Measurements from ENCODE around the gene MAD1L1. TPM values are rescaled to one million over a fixed set of nuclear protein-coding genes. Genes with fewer than 3 reads are reported as not detected.

Gene MAD1L1
- total and polyA plus RNA-seq, 5 donors from 2014 or later = 225 to 380 (median 300) TPM

DNA sequence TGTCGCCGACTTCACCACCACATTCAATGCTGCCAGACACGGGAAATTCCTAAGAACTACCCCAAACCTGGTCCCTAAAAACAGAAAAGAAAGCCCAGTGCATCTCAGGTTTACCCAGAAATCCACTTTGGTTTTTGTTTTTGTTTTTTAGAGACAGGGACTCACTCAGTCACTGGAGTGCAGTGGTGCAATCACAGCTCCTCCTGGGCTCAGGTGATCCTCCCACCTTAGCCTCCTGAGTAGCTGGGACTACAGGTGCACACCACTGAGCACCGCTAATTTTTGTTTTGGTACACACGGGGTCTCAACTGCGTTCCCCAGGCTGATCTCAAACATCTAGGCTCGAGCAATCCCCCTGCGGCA lies 22.8 kb downstream of the MAD1L1 start:
- Mint-ChIP-seq H3K27me3 (no peaks in the 10 kb centered on the region), H3K27ac (peak overlapping the region in 1 of 3 donors; percentile 46), H3K36me3 (peaks cover 36% of the 10 kb centered on the region), H3K4me1 (peaks cover 0 to 11% (median 5%) of the 10 kb centered on the region in 4 donors), H3K9me3 (no peaks in the 10 kb centered on the region), H3K4me3 (no peak overlapping the region)
- no peak for ATAC-seq (ENCODE audit: low read depth in 2 of 2)
- H3K4me1 ChIP-seq (ENCODE audit: control insufficient read depth, insufficient read depth, low read length, poor library complexity, severe bottlenecking) = peaks cover 7% of the 10 kb centered on the region
- peaks cover 30% of the 10 kb centered on the region for H3K36me3 ChIP-seq (ENCODE audit: control insufficient read depth, insufficient read depth, low read length)
- H3K9me3 ChIP-seq (ENCODE audit: control insufficient read depth in 2 of 2, low read length in 2 of 2) = no peaks in the 10 kb centered on the region
- H3K4me3 ChIP-seq (ENCODE audit: low read depth, low read length) = no peak overlapping the region
- DNase-seq = no peak
- no peak overlapping the region for H3K27ac ChIP-seq (ENCODE audit: insufficient read depth, low read length, poor library complexity, severe bottlenecking)
- H3K27me3 ChIP-seq (ENCODE audit: control insufficient read depth, insufficient read depth, low read length) = no peaks in the 10 kb centered on the region

DNA sequence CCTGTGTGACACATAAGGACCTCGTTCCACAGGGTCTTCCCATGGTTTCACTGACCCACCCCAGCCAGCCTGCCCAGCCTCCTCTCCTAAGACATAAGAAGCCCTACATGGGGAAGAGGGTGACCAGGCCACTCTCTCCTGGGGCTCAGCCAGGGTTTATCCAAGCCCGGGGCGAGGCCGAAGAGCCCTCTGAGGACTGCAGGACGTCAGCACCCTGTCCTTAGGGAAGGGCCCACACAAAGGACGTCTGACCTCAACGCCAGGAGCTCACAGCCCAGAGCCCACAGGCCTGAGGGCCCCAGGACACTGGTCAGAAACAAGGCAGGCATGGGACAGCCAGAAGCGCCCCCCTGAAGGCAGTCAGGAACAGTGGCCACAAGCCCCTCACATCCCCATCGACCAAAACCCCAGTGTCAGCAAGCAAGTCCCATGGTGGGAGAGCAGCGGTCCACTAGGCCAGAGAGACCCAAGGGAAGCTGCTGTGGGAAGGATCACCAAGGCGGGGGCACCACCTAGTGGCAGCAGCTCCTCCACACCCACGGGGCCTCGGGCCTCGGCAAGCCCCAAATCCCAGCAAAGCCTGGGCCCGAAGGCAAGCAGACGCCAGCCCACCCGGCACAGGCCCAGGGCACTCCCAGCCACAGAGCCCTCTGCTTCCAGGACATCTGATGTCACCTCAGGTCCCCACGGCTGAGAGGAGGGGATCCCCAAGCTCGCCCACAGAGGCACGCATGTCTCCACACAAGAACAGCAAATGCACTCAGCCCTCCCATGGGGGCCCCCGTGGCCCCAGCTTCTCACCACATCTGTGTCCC lies 23.4 kb downstream of the MAD1L1 start:
- ATAC-seq (ENCODE audit: low read depth in 2 of 2) (peak in 1 of 2 donors; percentile 48), DNase-seq (peak; percentile 15 to 54 (median 44))
- H3K27ac ChIP-seq (ENCODE audit: insufficient read depth, low read length, poor library complexity, severe bottlenecking) = no peak overlapping the region
- Mint-ChIP-seq H3K4me3 (no peak overlapping the region), H3K27me3 (no peaks in the 10 kb centered on the region), H3K4me1 (peaks cover 0 to 8% (median 4%) of the 10 kb centered on the region in 4 donors), H3K9me3 (no peaks in the 10 kb centered on the region), H3K27ac (no peak overlapping the region), H3K36me3 (peaks cover 36% of the 10 kb centered on the region)
- no peak overlapping the region for H3K4me3 ChIP-seq (ENCODE audit: low read depth, low read length)
- peaks cover 2% of the 10 kb centered on the region for H3K4me1 ChIP-seq (ENCODE audit: control insufficient read depth, insufficient read depth, low read length, poor library complexity, severe bottlenecking)
- H3K9me3 ChIP-seq (ENCODE audit: control insufficient read depth in 2 of 2, low read length in 2 of 2) = no peaks in the 10 kb centered on the region
- H3K27me3 ChIP-seq (ENCODE audit: control insufficient read depth, insufficient read depth, low read length) = no peaks in the 10 kb centered on the region
- H3K36me3 ChIP-seq (ENCODE audit: control insufficient read depth, insufficient read depth, low read length) = peaks cover 30% of the 10 kb centered on the region

DNA sequence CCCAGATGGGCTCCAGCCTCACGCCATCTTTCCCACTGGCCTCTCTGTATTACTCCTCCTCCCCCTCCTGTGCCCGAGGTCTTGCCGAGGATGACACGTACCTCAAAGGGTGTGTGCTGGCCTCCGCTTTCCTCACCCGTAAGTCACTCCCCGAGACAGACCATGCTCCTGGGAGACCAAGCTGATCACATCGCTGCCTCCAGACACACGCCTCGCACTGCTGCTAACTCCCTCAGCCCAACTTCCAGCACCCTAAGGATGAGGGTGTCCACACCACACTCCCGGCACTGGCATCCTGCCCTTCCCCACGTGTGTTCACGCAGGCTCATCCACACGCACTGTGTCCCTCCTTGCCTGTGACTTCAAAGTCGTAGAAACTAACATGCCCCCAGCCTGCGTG lies 24.0 kb downstream of the MAD1L1 start:
- Mint-ChIP-seq H3K4me3 (peak overlapping the region in 1 of 4 donors; percentile 24), H3K36me3 (peaks cover 33% of the 10 kb centered on the region), H3K27ac (peak overlapping the region in 1 of 3 donors; percentile 76), H3K4me1 (peaks cover 0 to 2% (median 2%) of the 10 kb centered on the region in 4 donors), H3K27me3 (no peaks in the 10 kb centered on the region), H3K9me3 (no peaks in the 10 kb centered on the region)
- no peak overlapping the region for H3K4me3 ChIP-seq (ENCODE audit: low read depth, low read length)
- no peak for ATAC-seq (ENCODE audit: low read depth in 2 of 2)
- H3K9me3 ChIP-seq (ENCODE audit: control insufficient read depth in 2 of 2, low read length in 2 of 2) = no peaks in the 10 kb centered on the region
- H3K27me3 ChIP-seq (ENCODE audit: control insufficient read depth, insufficient read depth, low read length) = no peaks in the 10 kb centered on the region
- H3K27ac ChIP-seq (ENCODE audit: insufficient read depth, low read length, poor library complexity, severe bottlenecking) = no peak overlapping the region
- DNase-seq = no peak
- no peaks in the 10 kb centered on the region for H3K4me1 ChIP-seq (ENCODE audit: control insufficient read depth, insufficient read depth, low read length, poor library complexity, severe bottlenecking)
- peaks cover 28% of the 10 kb centered on the region for H3K36me3 ChIP-seq (ENCODE audit: control insufficient read depth, insufficient read depth, low read length)

DNA sequence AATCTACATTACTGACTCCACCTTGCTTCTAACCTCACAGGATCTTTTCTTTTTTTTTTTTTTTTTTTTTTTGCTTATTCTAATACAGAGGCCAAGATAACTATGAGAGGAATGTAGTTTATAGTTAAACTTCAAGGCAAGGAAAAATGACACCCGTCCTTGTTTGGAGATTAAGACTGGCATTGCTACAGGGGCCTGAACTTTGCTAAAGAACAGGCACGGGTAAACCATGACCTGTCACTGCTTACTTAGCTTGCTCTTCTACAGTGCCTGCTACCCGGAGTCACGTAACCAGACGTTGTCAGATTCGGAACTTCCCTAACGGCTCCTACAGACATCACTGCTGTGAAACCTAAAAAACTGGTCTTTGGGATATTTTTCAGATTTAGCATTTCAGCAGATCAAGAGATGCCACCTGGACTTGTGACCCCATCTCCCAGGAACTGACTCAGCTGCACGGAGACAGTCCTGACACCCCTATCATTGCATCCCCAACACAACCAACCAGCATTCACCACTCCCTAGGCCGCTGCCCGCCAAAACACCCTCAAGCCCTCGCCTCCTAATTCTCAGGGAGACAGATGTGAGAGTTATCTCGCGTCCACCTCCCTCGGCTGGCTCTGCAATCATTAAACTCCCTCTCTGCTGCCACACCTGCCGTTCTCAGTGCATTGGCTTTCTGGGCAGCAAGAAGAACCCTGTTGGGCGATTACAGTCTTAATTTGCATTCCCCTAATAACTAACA lies 27.5 kb downstream of the MAD1L1 start:
- Mint-ChIP-seq H3K9me3 (no peaks in the 10 kb centered on the region), H3K27ac (peak overlapping the region in 1 of 3 donors; percentile 13), H3K36me3 (peaks cover 28% of the 10 kb centered on the region)

DNA sequence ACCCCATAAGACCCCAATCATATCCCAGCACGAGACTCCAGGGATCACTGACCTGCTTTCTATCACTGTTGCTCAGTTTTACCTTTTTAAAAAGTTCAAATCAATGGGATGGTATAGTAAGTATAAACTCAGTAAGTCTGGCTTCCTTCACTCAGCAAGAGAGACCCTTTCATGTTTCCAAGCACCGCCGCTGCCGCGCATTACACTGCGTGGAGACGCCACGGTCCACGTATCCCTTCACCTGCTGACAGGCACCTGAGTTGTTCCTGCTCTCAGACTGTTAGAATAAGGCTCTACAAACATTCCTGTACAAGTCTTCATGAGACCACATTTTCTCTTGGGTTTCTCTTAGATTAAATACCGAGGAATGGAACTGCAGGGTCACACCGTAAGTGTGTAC lies 28.3 kb downstream of the MAD1L1 start:
- Histone ChIP-seq H3K27ac (ENCODE audit: insufficient read depth, low read length, poor library complexity, severe bottlenecking) (no peak overlapping the region), H3K9me3 (ENCODE audit: control insufficient read depth in 2 of 2, low read length in 2 of 2) (no peaks in the 10 kb centered on the region), H3K36me3 (ENCODE audit: control insufficient read depth, insufficient read depth, low read length) (peaks cover 17% of the 10 kb centered on the region), H3K4me1 (ENCODE audit: control insufficient read depth, insufficient read depth, low read length, poor library complexity, severe bottlenecking) (no peaks in the 10 kb centered on the region), H3K4me3 (ENCODE audit: low read depth, low read length) (no peak overlapping the region), H3K27me3 (ENCODE audit: control insufficient read depth, insufficient read depth, low read length) (no peaks in the 10 kb centered on the region)
- Mint-ChIP-seq H3K4me3 (no peak overlapping the region), H3K36me3 (peaks cover 28% of the 10 kb centered on the region), H3K27ac (no peak overlapping the region), H3K9me3 (no peaks in the 10 kb centered on the region), H3K27me3 (no peaks in the 10 kb centered on the region), H3K4me1 (no peaks in the 10 kb centered on the region)
- no peak for ATAC-seq (ENCODE audit: low read depth in 2 of 2)
- DNase-seq = no peak

More for the DNA sequence above, 27.5 kb downstream of the MAD1L1 start:
- Histone ChIP-seq H3K27ac (ENCODE audit: insufficient read depth, low read length, poor library complexity, severe bottlenecking) (no peak overlapping the region), H3K36me3 (ENCODE audit: control insufficient read depth, insufficient read depth, low read length) (peaks cover 12% of the 10 kb centered on the region), H3K4me1 (ENCODE audit: control insufficient read depth, insufficient read depth, low read length, poor library complexity, severe bottlenecking) (no peaks in the 10 kb centered on the region), H3K4me3 (ENCODE audit: low read depth, low read length) (no peak overlapping the region), H3K9me3 (ENCODE audit: control insufficient read depth in 2 of 2, low read length in 2 of 2) (no peaks in the 10 kb centered on the region), H3K27me3 (ENCODE audit: control insufficient read depth, insufficient read depth, low read length) (no peaks in the 10 kb centered on the region)
- no peak for DNase-seq
- ATAC-seq (ENCODE audit: low read depth in 2 of 2) = no peak
- peaks cover 0 to 2% (median 0%) of the 10 kb centered on the region in 4 donors for H3K4me1 Mint-ChIP-seq
- H3K4me3 Mint-ChIP-seq = no peak overlapping the region
- H3K27me3 Mint-ChIP-seq = no peaks in the 10 kb centered on the region

DNA sequence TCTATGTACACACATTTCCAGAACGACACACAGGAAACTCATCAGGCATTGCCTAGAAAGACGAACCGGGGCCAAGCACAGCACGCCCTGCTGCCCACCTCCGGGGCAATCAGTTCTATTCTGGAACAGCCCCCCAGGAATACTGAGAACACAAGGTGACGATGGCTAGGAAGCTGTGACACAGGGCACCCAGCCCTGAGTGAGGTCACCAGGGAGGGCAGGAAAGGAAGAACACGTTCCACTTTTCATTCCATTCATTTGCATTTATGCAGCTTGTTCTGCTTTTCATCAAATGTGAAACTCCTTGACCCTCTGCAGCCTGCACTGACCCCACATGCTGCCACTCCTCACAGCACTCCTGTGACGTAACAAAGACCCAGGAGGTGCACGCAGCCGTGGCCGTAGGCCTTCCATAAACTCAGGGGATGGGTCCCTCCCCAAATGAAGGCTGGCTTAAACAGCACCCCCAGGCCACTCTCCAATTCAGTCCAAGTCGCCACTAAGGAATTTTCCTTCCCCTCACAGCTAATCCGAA lies 28.9 kb downstream of the MAD1L1 start:
- ATAC-seq (ENCODE audit: low read depth in 2 of 2) = no peak
- no peaks in the 10 kb centered on the region for H3K4me1 ChIP-seq (ENCODE audit: control insufficient read depth, insufficient read depth, low read length, poor library complexity, severe bottlenecking)
- Mint-ChIP-seq H3K4me3 (no peak overlapping the region), H3K27me3 (no peaks in the 10 kb centered on the region), H3K36me3 (peaks cover 31% of the 10 kb centered on the region), H3K27ac (no peak overlapping the region), H3K4me1 (no peaks in the 10 kb centered on the region), H3K9me3 (no peaks in the 10 kb centered on the region)
- no peaks in the 10 kb centered on the region for H3K9me3 ChIP-seq (ENCODE audit: control insufficient read depth in 2 of 2, low read length in 2 of 2)
- no peak overlapping the region for H3K27ac ChIP-seq (ENCODE audit: insufficient read depth, low read length, poor library complexity, severe bottlenecking)
- H3K27me3 ChIP-seq (ENCODE audit: control insufficient read depth, insufficient read depth, low read length) = no peaks in the 10 kb centered on the region
- peaks cover 17% of the 10 kb centered on the region for H3K36me3 ChIP-seq (ENCODE audit: control insufficient read depth, insufficient read depth, low read length)
- DNase-seq = no peak
- H3K4me3 ChIP-seq (ENCODE audit: low read depth, low read length) = no peak overlapping the region

DNA sequence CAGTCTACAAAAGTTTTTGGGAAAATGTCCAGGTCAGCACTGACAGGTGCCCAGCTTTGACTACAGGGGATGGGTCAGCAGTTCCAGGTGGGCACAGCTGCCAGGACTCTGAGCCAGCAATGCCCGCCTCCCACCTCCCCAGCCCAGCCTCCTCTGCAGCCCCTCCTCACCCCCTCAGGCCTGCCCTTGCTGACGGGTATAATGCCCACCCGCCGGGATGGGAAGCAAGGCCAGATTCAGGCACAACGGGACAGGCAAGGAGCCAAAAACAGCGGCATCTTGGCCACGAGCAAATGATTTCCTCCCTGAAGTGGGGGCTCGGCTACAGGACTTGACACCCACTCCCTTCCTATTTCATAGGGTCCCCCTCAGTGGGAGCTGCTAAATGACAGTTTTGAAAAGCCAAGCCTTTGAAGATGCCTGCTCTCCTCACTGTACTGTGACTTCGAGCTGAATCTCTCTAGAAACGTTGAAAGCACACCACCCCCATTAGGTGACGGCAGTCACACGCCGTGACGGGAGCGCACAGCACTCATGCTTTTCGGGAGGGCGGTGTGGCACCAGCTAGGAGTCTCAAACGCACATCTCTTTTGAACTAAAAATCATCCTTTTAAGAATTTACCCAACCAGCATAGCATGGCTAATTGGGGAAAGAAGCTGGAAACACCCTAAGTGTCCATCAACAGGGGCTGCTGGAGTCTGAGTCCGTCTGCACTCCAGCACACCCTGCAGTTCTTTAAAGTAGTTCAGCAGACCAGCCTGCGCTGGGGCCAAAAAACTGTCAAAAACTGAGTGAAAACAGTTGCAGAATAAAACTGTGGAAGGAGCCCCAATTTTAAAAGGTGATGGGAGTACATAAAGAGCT lies 29.6 kb downstream of the MAD1L1 start:
- Mint-ChIP-seq H3K27ac (peak overlapping the region in 1 of 3 donors; percentile 48), H3K4me1 (no peaks in the 10 kb centered on the region), H3K9me3 (no peaks in the 10 kb centered on the region), H3K27me3 (no peaks in the 10 kb centered on the region), H3K36me3 (peaks cover 24% of the 10 kb centered on the region), H3K4me3 (no peak overlapping the region)
- DNase-seq (no peak), ATAC-seq (ENCODE audit: low read depth in 2 of 2) (no peak)
- H3K9me3 ChIP-seq (ENCODE audit: control insufficient read depth in 2 of 2, low read length in 2 of 2) = no peaks in the 10 kb centered on the region
- no peak overlapping the region for H3K27ac ChIP-seq (ENCODE audit: insufficient read depth, low read length, poor library complexity, severe bottlenecking)
- peaks cover 10% of the 10 kb centered on the region for H3K36me3 ChIP-seq (ENCODE audit: control insufficient read depth, insufficient read depth, low read length)
- H3K27me3 ChIP-seq (ENCODE audit: control insufficient read depth, insufficient read depth, low read length) = no peaks in the 10 kb centered on the region
- H3K4me1 ChIP-seq (ENCODE audit: control insufficient read depth, insufficient read depth, low read length, poor library complexity, severe bottlenecking) = no peaks in the 10 kb centered on the region
- no peak overlapping the region for H3K4me3 ChIP-seq (ENCODE audit: low read depth, low read length)
